ENCODE data around the gene ICA1. TPM values are rescaled to one million over a fixed set of nuclear protein-coding genes. Genes with fewer than 3 reads are reported as not detected.

Gene ICA1
- total RNA-seq, 1 experiment from 2014 or later = 66.4 TPM

- H3K36me3 Mint-ChIP-seq (ENCODE audit: insufficient read depth, unreplicated experiment) = no peaks in the 10 kb centered on the region
- CTCF ChIA-PET = no interaction called here
- H3K27ac Mint-ChIP-seq (ENCODE audit: unreplicated experiment) = no peak overlapping the region
- H3K9me3 Mint-ChIP-seq (ENCODE audit: low read depth, unreplicated experiment) = no peaks in the 10 kb centered on the region
- no peak overlapping the region for H3K4me3 Mint-ChIP-seq (ENCODE audit: low read depth, unreplicated experiment)
- no peaks in the 10 kb centered on the region for H3K4me1 Mint-ChIP-seq (ENCODE audit: low read depth, unreplicated experiment)
- no peak for TF ChIP-seq CTCF (IDR thresholded peaks at IDR 0.05; ENCODE audit: unreplicated experiment)
- DNase-seq = no peak
- intact Hi-C loops (cut with micrococcal nuclease; ENCODE audit: unreplicated experiment) = no loop called here
- no peaks in the 10 kb centered on the region for H3K27me3 Mint-ChIP-seq (ENCODE audit: unreplicated experiment)
- BruUV-seq (replicated peaks) = no TSS peak
Observed at GRCh38 chr7:8160250-8160649, 101.7 kb downstream of the ICA1 start.

GRCh38 chr7:8159595-8159994, 102.4 kb downstream of the ICA1 start:
- no peaks in the 10 kb centered on the region for H3K27me3 Mint-ChIP-seq (ENCODE audit: unreplicated experiment)
- H3K4me1 Mint-ChIP-seq (ENCODE audit: low read depth, unreplicated experiment) = no peaks in the 10 kb centered on the region
- H3K4me3 Mint-ChIP-seq (ENCODE audit: low read depth, unreplicated experiment) = no peak overlapping the region
- intact Hi-C loops (cut with micrococcal nuclease; ENCODE audit: unreplicated experiment) = no loop called here
- DNase-seq = no peak
- no peaks in the 10 kb centered on the region for H3K36me3 Mint-ChIP-seq (ENCODE audit: insufficient read depth, unreplicated experiment)
- no peak overlapping the region for H3K27ac Mint-ChIP-seq (ENCODE audit: unreplicated experiment)
- BruUV-seq (replicated peaks) = no TSS peak
- no peaks in the 10 kb centered on the region for H3K9me3 Mint-ChIP-seq (ENCODE audit: low read depth, unreplicated experiment)
- CTCF ChIA-PET = no interaction called here
- TF ChIP-seq CTCF (IDR thresholded peaks at IDR 0.05; ENCODE audit: unreplicated experiment) = no peak

- Mint-ChIP-seq H3K4me3 (ENCODE audit: low read depth, unreplicated experiment) (no peak overlapping the region), H3K36me3 (ENCODE audit: insufficient read depth, unreplicated experiment) (no peaks in the 10 kb centered on the region), H3K4me1 (ENCODE audit: low read depth, unreplicated experiment) (no peaks in the 10 kb centered on the region), H3K27me3 (ENCODE audit: unreplicated experiment) (no peaks in the 10 kb centered on the region), H3K27ac (ENCODE audit: unreplicated experiment) (no peak overlapping the region), H3K9me3 (ENCODE audit: low read depth, unreplicated experiment) (peaks cover 3% of the 10 kb centered on the region)
- BruUV-seq (replicated peaks) = no TSS peak
- no peak for DNase-seq
- CTCF ChIA-PET = no interaction called here
- no peak for TF ChIP-seq CTCF (IDR thresholded peaks at IDR 0.05; ENCODE audit: unreplicated experiment)
- intact Hi-C loops (cut with micrococcal nuclease; ENCODE audit: unreplicated experiment) = no loop called here
Observed at GRCh38 chr7:8157296-8157695, 104.7 kb downstream of the ICA1 start.

GRCh38 chr7:8155836-8156235, 106.1 kb downstream of the ICA1 start:
- Mint-ChIP-seq H3K4me1 (ENCODE audit: low read depth, unreplicated experiment) (no peaks in the 10 kb centered on the region), H3K9me3 (ENCODE audit: low read depth, unreplicated experiment) (peaks cover 3% of the 10 kb centered on the region), H3K27ac (ENCODE audit: unreplicated experiment) (no peak overlapping the region), H3K36me3 (ENCODE audit: insufficient read depth, unreplicated experiment) (no peaks in the 10 kb centered on the region), H3K4me3 (ENCODE audit: low read depth, unreplicated experiment) (no peak overlapping the region), H3K27me3 (ENCODE audit: unreplicated experiment) (no peaks in the 10 kb centered on the region)
- DNase-seq = no peak
- no peak for TF ChIP-seq CTCF (IDR thresholded peaks at IDR 0.05; ENCODE audit: unreplicated experiment)
- BruUV-seq (replicated peaks) = no TSS peak
- CTCF ChIA-PET = interaction anchor here (0.6 kb wide), 1 partner anchor 79 kb away, joined by 3 read pairs; no protein-coding TSS in a partner anchor
- intact Hi-C loops (cut with micrococcal nuclease; ENCODE audit: unreplicated experiment) = no loop called here
